ENCODE measurements around the gene ADAMTSL3.

ADAMTSL3 gene

GRCh38 chr15:83837945-83838571 lies 184.1 kb downstream of the ADAMTSL3 start:
- DNase-seq (ENCODE audit: low spot score) = no peak

- DNase-seq (ENCODE audit: low spot score) = no peak
These were observed 184.8 kb downstream of the ADAMTSL3 start for GRCh38 chr15:83838763-83839162.

DNA sequence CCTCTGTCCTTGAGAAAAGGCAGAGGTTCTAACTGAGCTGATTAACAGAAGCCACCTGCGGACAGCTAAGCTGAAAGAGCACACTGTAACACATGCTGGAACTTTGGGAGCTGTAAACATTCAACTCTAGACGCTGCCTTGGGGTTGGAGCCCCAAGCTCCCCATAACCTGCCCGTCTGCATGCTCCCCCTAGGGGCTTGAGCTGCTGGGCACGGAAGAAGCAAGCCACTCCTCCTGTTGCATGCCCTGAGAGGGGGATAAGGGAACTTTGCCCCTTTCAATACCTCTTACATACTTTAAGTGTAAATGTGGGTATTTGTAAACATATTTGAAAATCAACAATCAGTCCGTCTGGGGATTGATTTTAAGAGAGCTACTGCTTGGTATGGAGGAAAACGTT lies 188.4 kb downstream of the ADAMTSL3 start:
- DNase-seq (ENCODE audit: low spot score) = no peak

- peak; percentile 60 for DNase-seq (ENCODE audit: low spot score)
These were observed 189.5 kb downstream of the ADAMTSL3 start for GRCh38 chr15:83843471-83843871.

DNA sequence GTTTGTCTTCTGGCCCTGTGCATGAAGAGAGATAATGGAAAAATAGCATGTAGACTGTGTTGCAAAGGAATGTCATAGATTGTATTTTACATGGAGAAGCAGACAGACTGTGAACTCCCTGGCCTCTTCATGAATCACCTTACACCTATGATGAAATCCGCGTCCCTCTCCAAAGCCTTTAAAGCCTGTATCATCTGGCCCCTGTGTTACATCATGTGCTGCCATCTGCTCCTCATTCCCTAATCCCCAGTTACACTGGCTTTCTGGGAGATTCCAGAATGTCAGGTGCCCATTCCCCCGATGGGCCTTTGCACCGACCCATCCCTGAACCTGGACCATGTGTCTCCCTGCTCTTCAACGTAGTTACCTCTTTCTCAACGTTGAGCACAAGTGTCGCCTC lies 190.8 kb downstream of the ADAMTSL3 start:
- no peak for DNase-seq (ENCODE audit: low spot score)

DNA sequence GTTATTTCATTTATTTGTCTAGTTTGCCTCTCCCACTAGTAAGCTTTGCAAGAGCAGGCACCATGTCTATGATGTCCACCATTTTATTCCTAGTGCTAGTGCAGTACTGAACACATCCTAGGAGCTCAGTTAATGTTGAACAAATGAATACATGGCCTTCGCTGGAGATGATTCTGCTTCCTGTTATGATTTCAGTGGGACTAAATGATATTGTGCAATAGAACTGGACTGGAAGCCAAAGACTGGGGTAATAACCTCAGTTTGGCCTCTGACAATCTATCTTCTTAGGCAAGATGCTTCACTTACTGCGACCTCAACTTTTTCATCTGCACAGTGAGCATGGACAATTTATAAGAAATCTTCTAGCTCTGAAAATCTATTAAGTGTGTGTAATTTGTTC lies 191.3 kb downstream of the ADAMTSL3 start:
- peak; percentile 58 for DNase-seq (ENCODE audit: low spot score)

DNA sequence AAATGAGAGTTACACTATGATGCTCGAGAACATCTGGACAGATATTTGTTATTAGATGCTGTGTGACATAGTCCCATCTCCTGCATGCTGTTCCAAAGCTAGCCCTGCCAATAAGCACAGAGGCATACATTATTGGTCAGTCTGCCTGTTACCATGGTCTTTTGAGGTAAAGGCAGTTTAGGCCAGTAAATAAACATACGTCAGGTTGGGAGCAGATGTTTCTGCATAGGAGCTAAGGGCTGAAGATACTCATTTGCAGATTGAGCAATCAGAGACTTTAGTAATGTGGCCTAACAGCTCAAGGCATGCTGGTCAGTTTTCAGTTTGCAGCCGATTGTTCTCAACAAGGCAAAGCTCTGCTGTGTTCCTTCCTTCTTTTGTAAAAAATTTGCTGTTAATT lies 192.9 kb downstream of the ADAMTSL3 start:
- peak; percentile 17 for DNase-seq (ENCODE audit: low spot score)

DNA sequence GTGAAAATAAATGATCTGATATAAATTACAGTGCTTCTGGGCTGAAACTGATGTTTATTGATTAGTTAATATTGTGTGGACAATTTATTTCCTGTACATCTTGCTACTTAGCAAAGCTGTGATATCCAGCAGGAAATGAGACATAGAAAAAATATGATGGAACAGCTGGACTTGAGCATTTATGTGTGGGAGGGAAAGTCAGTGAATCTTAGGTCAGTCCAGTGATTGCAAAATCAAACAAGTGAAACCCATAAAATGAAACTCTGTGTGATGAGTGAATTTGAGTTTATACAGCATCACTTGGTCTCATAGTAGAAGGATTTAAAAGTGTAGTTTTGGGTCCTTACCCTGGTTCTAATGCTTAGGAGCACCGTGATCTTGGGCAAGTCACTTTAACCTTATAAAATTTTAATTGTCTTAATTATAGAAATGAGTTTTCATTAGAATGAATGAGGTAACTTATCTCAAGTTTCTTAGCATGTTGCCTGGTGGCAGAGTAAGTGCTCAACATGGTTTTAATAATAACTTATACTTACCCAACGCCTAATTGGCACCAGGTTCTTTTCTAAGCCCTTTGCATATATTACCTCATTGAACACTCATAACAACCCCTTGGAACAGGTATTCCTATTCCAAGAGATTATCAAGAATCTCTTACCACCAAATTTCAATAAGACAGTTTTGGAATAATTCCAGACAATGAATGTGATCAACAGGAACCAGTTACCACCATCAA lies 194.6 kb downstream of the ADAMTSL3 start:
- peak; percentile 52 for DNase-seq (ENCODE audit: low spot score)

GRCh38 chr15:83850015-83850414 lies 196.1 kb downstream of the ADAMTSL3 start:
- DNase-seq (ENCODE audit: low spot score) = no peak

- DNase-seq (ENCODE audit: low spot score) = no peak
These were observed 196.8 kb downstream of the ADAMTSL3 start for GRCh38 chr15:83850501-83851245.

DNA sequence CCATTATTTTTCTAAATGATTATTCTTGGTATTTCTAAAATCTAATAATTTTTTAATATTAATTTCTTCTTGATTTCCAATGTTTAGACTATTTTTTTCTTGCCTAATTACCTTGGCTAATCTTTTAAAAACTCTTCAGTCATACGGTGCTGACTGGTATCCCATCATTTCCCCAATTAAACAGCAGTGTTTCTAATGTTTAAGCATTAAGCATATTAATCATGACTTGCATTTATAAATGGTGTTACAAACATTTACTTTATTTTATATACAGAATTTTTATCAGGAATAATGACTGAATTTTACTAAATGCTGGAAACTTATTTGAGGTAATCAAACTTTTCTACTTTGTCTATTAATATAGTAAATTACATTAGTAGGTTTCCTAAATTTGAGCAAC lies 199.3 kb downstream of the ADAMTSL3 start:
- no peak for DNase-seq (ENCODE audit: low spot score)

DNA sequence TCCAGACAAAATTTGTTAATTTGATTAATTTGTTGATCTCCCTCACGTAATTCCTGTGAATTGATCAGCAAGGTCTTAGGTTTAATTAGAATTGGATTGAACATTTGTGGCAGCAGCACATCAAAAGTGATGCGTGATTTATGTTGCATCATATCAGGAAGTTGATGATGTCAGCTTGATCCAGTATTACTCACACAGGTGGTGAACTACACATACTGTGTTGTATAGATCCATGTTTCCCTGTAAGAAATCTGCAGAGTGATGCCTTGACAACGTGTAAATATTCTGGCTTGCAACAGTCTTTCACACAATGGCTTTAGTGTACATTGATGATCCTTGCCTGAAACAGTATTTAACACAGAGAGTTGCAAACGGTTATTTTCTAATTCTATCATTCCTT lies 200.4 kb downstream of the ADAMTSL3 start:
- no peak for DNase-seq (ENCODE audit: low spot score)

- DNase-seq (ENCODE audit: low spot score) = no peak
These were observed 201.2 kb downstream of the ADAMTSL3 start for GRCh38 chr15:83854950-83855707.

GRCh38 chr15:83855956-83856355 lies 202.0 kb downstream of the ADAMTSL3 start:
- no peak for DNase-seq (ENCODE audit: low spot score)

GRCh38 chr15:83858820-83859505 lies 205.0 kb downstream of the ADAMTSL3 start:
- no peak for DNase-seq (ENCODE audit: low spot score)

DNA sequence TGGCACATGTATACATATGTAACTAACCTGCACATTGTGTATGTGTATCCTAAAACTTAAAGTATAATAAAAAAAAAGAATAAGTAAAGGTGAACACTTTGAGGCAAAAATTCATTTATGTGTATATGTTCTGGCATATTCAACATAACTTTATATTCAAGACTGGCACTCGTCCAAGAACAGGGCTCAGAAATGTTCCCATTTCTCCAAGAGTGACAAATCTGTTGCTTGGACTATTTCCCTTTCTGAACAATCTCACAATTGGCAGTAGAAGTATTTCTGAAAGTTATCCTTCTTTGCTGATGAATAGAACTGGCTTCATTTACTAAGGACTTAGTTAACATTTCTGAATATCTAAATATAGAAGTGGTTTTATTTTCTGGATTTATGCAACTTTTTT lies 212.8 kb downstream of the ADAMTSL3 start:
- no peak for DNase-seq (ENCODE audit: low spot score)

- no peak for DNase-seq (ENCODE audit: low spot score)
These were observed 215.4 kb downstream of the ADAMTSL3 start for GRCh38 chr15:83869341-83869740.

DNA sequence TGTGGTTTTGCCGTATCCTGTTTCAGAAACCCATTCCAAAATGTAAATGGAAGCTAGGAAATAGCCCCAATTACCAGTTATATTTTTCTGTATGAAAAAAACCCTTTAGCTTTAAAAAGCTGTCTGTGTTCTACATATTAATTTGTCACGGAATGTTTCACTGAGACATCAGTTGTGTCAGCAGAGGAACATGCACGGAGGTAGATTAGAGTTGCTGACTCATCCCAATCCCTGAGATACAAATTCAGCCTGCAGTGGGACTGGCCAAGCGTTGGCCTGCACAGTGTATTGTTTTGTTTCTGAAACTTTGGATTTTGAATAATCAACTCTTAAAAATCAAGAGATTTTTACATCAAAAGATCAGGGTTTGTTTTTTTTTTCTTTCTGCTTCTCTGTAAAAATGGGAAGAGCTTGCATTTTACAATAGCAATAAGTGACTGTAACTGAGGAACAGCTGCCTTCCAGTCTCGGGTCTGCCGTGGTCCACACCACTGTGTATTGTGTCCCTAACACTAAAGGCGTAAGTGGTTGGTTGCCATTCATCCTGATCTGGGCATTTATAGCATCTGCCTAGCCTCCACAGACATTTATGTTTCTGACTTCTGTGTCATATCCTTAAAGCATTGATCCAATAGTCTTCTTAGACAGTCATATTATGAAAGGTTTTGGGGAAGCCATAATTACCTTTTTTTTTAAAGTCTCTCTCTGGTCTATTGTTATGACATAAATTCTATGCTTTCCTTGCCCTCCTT lies 218.1 kb downstream of the ADAMTSL3 start:
- peak; percentile 63 for DNase-seq (ENCODE audit: low spot score)

- no peak for DNase-seq (ENCODE audit: low spot score)
These were observed 220.0 kb downstream of the ADAMTSL3 start for GRCh38 chr15:83873966-83874365.

DNA sequence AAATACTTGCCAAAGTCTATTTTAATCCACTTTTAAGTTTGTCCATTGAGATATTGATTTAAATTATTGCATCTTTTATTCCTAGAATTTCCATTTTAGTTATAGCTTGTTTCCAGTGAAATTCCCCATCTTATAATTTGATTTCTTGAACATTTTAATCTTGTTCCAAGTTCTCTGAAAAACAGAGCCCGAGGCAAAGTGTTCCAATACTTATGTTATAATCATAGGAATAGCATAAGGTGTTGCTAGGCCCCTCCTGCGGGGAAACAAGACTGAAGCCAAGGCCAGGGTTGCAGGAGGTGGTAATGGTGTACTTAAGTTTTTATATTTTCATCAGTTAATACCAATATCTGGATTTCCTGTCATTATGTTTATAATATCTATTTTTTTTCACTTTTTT lies 226.6 kb downstream of the ADAMTSL3 start:
- no peak for DNase-seq (ENCODE audit: low spot score)

DNA sequence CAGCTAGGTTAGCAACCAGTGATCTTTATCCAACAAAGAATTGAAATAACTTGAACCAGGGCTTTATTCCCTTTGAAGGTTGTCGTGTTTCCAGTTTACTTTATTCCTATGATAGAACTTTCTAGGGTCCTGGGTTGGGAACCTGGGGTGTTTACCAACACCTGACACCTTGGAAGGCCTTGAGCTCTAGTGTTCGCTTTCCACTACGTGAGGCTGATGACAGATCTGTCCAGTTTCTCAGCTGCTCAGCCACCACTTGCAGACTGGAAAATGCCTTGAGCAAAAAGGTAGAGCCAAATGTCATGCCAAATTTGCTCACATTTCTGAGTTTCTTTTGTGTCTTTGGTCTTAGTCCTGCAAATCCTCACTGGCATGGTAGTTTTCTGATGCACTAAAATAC lies 227.2 kb downstream of the ADAMTSL3 start:
- DNase-seq (ENCODE audit: low spot score) = no peak
